ENCODE results near the gene RELL2.

Gene RELL2

DNA sequence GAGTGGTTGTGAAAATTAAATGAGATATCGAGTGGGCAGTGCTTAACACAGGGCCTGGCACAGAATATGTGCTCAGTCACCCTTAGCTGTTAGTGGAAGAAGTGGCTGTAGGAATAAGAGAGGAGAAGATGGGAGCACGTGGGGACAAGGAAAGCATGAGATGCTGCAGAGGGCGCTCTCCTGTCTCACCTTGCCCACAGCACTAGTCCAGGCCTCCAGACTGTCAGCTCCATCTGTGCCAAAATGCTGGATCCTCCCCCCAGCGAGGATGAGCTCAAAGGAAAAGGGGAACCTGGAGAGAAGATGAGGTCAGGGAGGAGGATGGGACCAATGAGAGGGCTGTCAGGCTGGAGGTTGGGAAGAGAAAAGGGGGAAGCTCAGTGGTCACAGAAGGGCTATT is 32.7 kb downstream of the RELL2 start:
- no peaks in the 10 kb centered on the region for H3F3A ChIP-seq (ENCODE audit: insufficient read depth, low read length)
- no peak for TF ChIP-seq EZH2 (IDR thresholded peaks at IDR 0.05; ENCODE audit: borderline replicate concordance, low read length)
- peak; percentile 22; the same call in 1 of the 2 replicates for TF ChIP-seq CTCF (IDR thresholded peaks at IDR 0.05; ENCODE audit: low read length)
- H3K27me3 ChIP-seq (ENCODE audit: insufficient read depth, low read length), result no peaks in the 10 kb centered on the region
- H3K4me2 ChIP-seq (ENCODE audit: low read length), result no peak overlapping the region
- no peaks in the 10 kb centered on the region for H3K9me2 ChIP-seq (ENCODE audit: low read depth, low read length)
- H3K79me2 ChIP-seq (ENCODE audit: insufficient read depth, low read length), result no peaks in the 10 kb centered on the region
- H3K36me3 ChIP-seq (ENCODE audit: insufficient read depth, low read length), result no peaks in the 10 kb centered on the region
- H3K4me1 ChIP-seq (ENCODE audit: insufficient read depth, low read length, severe bottlenecking), result no peaks in the 10 kb centered on the region
- no peak overlapping the region for H3K9ac ChIP-seq (ENCODE audit: low read length)
- H4K20me1 ChIP-seq (ENCODE audit: insufficient read depth, low read length), result no peaks in the 10 kb centered on the region
- no peaks in the 10 kb centered on the region for H3K9me3 ChIP-seq (ENCODE audit: low read length)
- H2AFZ ChIP-seq (ENCODE audit: low read length), result no peak overlapping the region
- H3K4me3 ChIP-seq (ENCODE audit: low read depth, low read length, poor library complexity, severe bottlenecking), result no peak overlapping the region
- no peak overlapping the region for H3K27ac ChIP-seq (ENCODE audit: low read depth, low read length, poor library complexity, severe bottlenecking)

DNA sequence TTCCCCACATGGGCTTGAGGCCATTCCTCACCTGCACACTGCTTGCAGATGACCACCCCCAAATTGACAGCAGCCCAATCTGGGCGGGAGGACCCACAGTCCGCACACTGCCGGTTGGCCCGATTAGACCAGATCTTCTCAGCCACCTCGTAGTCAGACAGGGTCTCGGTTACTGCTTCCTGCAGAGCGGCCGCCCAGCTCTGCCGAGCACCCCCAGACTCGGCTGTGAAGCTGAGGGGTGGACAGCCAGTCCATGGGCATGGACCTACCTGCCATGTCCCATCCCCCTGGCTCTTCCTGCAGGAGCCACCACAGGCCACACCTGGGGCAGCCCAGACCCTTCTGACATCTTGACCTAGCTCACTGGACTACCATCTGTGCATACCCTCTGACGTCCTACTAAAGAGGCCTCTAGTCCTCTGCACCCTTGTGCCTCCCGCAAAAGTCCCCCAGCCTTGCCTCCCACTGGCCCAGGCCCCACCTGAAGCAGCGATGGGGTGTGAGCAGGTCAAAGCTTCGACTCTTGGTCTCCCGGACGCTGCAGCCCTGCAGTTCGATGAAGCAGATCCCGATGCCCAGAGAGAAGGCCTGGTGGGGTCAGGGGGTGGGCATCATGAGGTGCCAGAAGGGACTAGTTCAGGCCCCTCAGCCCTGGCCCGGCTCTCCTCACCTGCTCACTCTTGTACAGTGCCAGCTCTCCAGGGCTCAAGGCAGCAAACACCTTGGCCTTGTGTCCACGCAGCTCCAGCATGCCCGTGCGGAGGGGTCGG is 35.5 kb downstream of the RELL2 start:
- Histone ChIP-seq H3F3A (ENCODE audit: insufficient read depth, low read length) (no peaks in the 10 kb centered on the region), H3K79me2 (ENCODE audit: insufficient read depth, low read length) (no peaks in the 10 kb centered on the region), H3K36me3 (ENCODE audit: insufficient read depth, low read length) (no peaks in the 10 kb centered on the region), H3K9ac (ENCODE audit: low read length) (no peak overlapping the region), H4K20me1 (ENCODE audit: insufficient read depth, low read length) (no peaks in the 10 kb centered on the region), H3K9me2 (ENCODE audit: low read depth, low read length) (no peaks in the 10 kb centered on the region), H3K27me3 (ENCODE audit: insufficient read depth, low read length) (no peaks in the 10 kb centered on the region), H3K4me2 (ENCODE audit: low read length) (no peak overlapping the region), H3K4me1 (ENCODE audit: insufficient read depth, low read length, severe bottlenecking) (no peaks in the 10 kb centered on the region), H3K27ac (ENCODE audit: low read depth, low read length, poor library complexity, severe bottlenecking) (no peak overlapping the region), H2AFZ (ENCODE audit: low read length) (no peak overlapping the region), H3K4me3 (ENCODE audit: low read depth, low read length, poor library complexity, severe bottlenecking) (no peak overlapping the region), H3K9me3 (ENCODE audit: low read length) (no peaks in the 10 kb centered on the region)
- TF ChIP-seq CTCF (IDR thresholded peaks at IDR 0.05; ENCODE audit: low read length) (no peak), EZH2 (IDR thresholded peaks at IDR 0.05; ENCODE audit: borderline replicate concordance, low read length) (no peak)

DNA sequence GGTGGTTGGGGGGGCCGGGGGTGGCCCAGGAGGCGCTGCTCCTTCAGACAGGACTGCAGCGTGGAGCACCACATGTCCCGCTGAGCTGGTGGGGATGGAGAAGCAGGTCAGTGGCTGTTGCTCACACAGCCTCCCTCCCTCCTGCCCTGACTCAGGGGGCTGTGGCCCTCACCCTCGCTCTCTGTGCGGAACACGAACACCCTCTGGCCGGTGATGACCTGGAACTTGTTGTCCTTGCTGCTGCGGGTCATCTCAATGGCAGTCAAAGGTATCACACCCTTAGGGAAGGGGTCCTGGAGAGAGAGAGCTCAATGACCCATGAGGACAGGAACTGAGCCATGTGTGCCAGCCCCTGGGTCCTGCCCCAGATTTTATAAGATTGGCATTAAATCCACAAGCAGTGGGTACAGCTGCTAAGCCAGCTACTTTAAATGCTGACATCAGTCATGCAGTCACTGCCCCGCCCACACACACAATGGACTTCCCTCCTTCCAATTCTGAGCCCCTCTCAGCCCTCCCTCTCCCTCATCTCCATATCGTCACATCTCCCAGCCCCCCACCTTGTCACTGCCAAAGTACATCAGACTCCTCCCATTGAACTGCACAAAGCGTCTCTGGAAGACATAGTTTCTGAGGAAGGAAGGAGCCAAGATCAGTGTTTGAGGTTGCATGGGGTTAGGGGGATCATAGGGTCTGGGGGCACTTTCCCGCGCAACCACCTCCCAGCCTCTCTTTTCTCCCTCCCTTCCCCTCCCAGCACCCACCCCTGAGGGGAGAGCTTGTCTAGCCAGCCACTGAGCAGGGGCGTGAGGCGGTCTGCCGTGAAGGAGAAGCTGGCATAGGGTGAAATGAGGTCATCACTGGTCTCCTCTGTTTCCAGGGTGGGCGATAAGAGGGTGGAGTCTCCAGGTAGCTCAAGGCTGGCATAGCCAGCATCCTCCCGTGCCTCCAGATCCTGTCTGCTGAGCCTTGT is 36.3 kb downstream of the RELL2 start:
- Histone ChIP-seq H3K9ac (ENCODE audit: low read length) (no peak overlapping the region), H3K4me2 (ENCODE audit: low read length) (no peak overlapping the region), H3K4me3 (ENCODE audit: low read depth, low read length, poor library complexity, severe bottlenecking) (no peak overlapping the region), H4K20me1 (ENCODE audit: insufficient read depth, low read length) (no peaks in the 10 kb centered on the region), H3K79me2 (ENCODE audit: insufficient read depth, low read length) (no peaks in the 10 kb centered on the region), H3F3A (ENCODE audit: insufficient read depth, low read length) (no peaks in the 10 kb centered on the region), H3K9me3 (ENCODE audit: low read length) (no peaks in the 10 kb centered on the region), H2AFZ (ENCODE audit: low read length) (no peak overlapping the region), H3K36me3 (ENCODE audit: insufficient read depth, low read length) (no peaks in the 10 kb centered on the region), H3K4me1 (ENCODE audit: insufficient read depth, low read length, severe bottlenecking) (no peaks in the 10 kb centered on the region), H3K9me2 (ENCODE audit: low read depth, low read length) (no peaks in the 10 kb centered on the region), H3K27ac (ENCODE audit: low read depth, low read length, poor library complexity, severe bottlenecking) (no peak overlapping the region), H3K27me3 (ENCODE audit: insufficient read depth, low read length) (no peaks in the 10 kb centered on the region)
- TF ChIP-seq EZH2 (IDR thresholded peaks at IDR 0.05; ENCODE audit: borderline replicate concordance, low read length) (no peak), CTCF (IDR thresholded peaks at IDR 0.05; ENCODE audit: low read length) (no peak)

All from OCI-LY1 (cell line).